Vagina (tissue), 2 donors: ENCODE data around the gene MYH14.
"Not testable (repeated sequence)": the region's sequence is repeated elsewhere in the genome, so short reads cannot be mapped to it uniquely, and the experiment has no call there.

Source experiments
- CTCF ChIP-seq, 3 experiments: fragments of 450-650 bp in 2 of 3; fragments of 200-600 bp in 1 of 3; sonication (generic) in 1 of 3; IDR thresholded peaks; one replicate each; pipeline ENCODE4 v1.5.1; 2017 to 2019; ENCODE audit warnings: antibody characterized with exemption in 3 of 3, mild to moderate bottlenecking in 2 of 3, moderate library complexity in 2 of 3
- POLR2A ChIP-seq, 2 donors: fragments of 450-650 bp; IDR thresholded peaks; one replicate each; pipeline ENCODE4 v1.6.1; 2017; ENCODE audit warnings: antibody characterized with exemption in 2 of 2, mild to moderate bottlenecking in 2 of 2, moderate library complexity in 2 of 2

DNA sequence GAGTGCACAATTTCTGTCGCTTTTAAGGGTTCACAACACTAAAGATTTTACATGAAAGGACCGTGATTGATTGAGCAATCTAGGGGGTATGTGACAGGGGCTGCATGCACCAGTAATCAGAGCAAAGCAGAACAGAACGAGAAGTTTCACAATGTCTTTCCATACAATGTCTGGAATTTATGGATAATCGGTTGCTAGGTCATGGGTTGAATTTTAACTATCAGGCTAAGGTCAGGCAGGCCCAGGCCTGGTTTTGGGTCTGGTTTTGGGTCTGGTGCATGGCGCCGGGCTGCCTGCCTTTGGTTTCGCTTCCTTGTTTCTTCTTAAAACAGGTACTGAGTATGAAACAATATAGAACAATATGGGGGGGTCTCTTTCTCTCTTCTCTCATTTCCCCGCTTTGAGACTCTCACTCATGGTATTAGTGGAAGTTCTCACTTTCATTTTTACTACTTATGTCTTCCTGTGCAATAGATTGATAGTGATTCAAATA, 143.7 kb downstream of the MYH14 start:
- not testable (repeated sequence) for TF ChIP-seq CTCF, POLR2A (IDR thresholded peaks at IDR 0.05)
